Left ventricle myocardium inferior (tissue), 1 donor: ENCODE results near the gene E2F4. TPM values are rescaled to one million over a fixed set of nuclear protein-coding genes. Genes with fewer than 3 reads are reported as not detected.
A peak's percentile ranks its signal among the peaks of the same experiment; 100 is the strongest.

ENCODE experiments used
- DNase-seq: peaks from one replicate; pipeline ENCODE4 v3.0.0-alpha.2; 2020
- H3K27ac ChIP-seq: fragments of 200-600 bp; replicated peaks from 2 replicates; pipeline ENCODE4 v1.8.0; 2021
- H3K27me3 ChIP-seq: fragments of 200-600 bp; 2 replicates; pipeline ENCODE4 v1.8.0; 2021; ENCODE audit warnings: low read depth
- H3K36me3 ChIP-seq: fragments of 200-600 bp; 2 replicates; pipeline ENCODE4 v1.8.0; 2021
- H3K4me1 ChIP-seq: fragments of 200-600 bp; 2 replicates; pipeline ENCODE4 v1.8.0; 2021
- H3K4me3 ChIP-seq: fragments of 200-600 bp; 2 replicates; pipeline ENCODE4 v1.8.0; 2021; ENCODE audit warnings: mild to moderate bottlenecking, moderate library complexity
- H3K9me3 ChIP-seq: fragments of 200-600 bp; replicated peaks from 2 replicates; pipeline ENCODE4 v1.8.0; 2021
- intact Hi-C: fragments of 100-400 bp; cut with micrococcal nuclease; formaldehyde crosslinking; loops from one replicate; pipeline ENCODE4 v1.11.0; 2022
- total RNA-seq: library from RNA; stranded (reverse); fragmentation: NEBNext Ultra II Directional; extraction: Animal tissue kit (Norgen Biotek cat#: 25700); gene quantifications from one replicate; pipeline ENCODE4 v1.2.1, GENCODE V29; 2021
- TF ChIP-seq, protein P1 (sequence below): fragments of 200-600 bp; IDR thresholded peaks from 2 replicates; pipeline ENCODE4 v1.8.0; 2021; ENCODE audit warnings: antibody characterized with exemption, mild to moderate bottlenecking, borderline replicate concordance
- donor health status: DM: no; HTN: yes; CAD: no; lungs with severe emphysema.

The E2F4 gene
- total RNA-seq, 1 donor from 2014 or later: 35.9 TPM

DNA sequence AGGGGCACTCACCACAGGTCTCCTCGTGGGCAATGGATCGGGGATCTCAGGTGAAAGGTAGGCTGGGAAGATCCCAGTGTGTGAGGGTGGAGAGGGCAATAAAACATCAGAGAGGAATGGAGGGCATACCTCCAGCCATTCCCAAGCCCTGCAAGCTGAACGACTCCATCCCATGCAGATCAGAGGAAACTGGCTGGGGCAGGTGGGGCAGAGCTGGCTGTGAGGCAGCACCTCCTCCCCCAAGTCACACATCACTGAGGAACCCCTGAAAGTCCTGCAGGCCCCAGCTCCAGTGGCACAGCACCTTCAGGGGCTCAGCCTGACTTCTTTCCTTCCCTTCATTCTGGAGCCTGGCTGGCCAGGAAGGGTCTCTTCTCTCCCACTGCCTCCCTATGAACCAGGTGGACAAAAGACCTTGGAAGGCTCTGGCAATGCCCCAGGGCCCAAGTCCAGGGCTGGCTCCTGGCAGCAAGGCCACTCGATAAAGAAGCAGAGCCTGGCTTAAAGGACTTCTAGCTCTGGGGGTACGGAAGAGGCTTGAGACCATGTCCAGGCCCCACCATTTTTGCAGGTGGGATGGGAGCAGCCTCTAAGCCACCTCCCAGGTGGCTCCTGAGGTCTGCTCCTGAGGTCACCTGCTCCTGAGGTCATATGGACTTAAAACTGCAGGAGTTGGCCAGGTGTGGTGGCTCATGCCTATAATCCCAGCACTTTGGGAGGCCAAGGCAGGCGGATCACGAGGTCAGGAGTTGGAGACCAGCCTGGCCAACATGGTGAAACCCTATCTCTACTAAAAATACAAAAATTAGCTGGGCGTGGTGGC lies 21.5 kb downstream of the E2F4 start:
- intact Hi-C loops: no loop called here
- Histone ChIP-seq H3K4me3 (no peak overlapping the region), H3K27ac (no peak overlapping the region), H3K4me1 (peaks cover 46% of the 10 kb centered on the region), H3K9me3 (no peaks in the 10 kb centered on the region), H3K36me3 (no peaks in the 10 kb centered on the region), H3K27me3 (no peaks in the 10 kb centered on the region)
- TF ChIP-seq, protein P1, sequence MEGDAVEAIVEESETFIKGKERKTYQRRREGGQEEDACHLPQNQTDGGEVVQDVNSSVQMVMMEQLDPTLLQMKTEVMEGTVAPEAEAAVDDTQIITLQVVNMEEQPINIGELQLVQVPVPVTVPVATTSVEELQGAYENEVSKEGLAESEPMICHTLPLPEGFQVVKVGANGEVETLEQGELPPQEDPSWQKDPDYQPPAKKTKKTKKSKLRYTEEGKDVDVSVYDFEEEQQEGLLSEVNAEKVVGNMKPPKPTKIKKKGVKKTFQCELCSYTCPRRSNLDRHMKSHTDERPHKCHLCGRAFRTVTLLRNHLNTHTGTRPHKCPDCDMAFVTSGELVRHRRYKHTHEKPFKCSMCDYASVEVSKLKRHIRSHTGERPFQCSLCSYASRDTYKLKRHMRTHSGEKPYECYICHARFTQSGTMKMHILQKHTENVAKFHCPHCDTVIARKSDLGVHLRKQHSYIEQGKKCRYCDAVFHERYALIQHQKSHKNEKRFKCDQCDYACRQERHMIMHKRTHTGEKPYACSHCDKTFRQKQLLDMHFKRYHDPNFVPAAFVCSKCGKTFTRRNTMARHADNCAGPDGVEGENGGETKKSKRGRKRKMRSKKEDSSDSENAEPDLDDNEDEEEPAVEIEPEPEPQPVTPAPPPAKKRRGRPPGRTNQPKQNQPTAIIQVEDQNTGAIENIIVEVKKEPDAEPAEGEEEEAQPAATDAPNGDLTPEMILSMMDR: no peak
- no peak for DNase-seq

DNA sequence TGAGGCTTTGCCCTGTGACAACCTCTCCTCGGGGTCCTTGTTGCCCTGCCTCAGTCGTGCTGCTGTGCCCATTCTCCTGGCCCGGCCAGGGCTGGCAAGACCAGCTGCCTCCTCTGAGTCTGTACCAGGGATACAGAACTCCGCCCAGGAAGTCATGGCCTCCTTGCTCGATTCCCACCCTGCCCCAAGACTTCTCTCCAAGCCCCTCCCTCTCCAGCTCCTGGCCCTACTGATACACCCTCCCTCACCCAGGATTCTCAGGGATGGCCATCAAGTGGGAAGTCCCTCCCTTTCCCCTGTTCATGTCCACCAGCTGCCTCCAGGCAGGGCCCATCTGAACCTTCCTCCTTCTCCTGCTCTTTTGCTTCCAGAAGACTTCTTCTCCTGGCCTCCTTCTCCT lies 23.8 kb downstream of the E2F4 start:
- no peaks in the 10 kb centered on the region for H3K36me3 ChIP-seq
- TF ChIP-seq, protein P1: no peak
- H3K9me3 ChIP-seq: no peaks in the 10 kb centered on the region
- H3K27me3 ChIP-seq: no peaks in the 10 kb centered on the region
- no peak for DNase-seq
- H3K27ac ChIP-seq: no peak overlapping the region
- H3K4me1 ChIP-seq: peaks cover 46% of the 10 kb centered on the region
- no peak overlapping the region for H3K4me3 ChIP-seq
- intact Hi-C loops: no loop called here

DNA sequence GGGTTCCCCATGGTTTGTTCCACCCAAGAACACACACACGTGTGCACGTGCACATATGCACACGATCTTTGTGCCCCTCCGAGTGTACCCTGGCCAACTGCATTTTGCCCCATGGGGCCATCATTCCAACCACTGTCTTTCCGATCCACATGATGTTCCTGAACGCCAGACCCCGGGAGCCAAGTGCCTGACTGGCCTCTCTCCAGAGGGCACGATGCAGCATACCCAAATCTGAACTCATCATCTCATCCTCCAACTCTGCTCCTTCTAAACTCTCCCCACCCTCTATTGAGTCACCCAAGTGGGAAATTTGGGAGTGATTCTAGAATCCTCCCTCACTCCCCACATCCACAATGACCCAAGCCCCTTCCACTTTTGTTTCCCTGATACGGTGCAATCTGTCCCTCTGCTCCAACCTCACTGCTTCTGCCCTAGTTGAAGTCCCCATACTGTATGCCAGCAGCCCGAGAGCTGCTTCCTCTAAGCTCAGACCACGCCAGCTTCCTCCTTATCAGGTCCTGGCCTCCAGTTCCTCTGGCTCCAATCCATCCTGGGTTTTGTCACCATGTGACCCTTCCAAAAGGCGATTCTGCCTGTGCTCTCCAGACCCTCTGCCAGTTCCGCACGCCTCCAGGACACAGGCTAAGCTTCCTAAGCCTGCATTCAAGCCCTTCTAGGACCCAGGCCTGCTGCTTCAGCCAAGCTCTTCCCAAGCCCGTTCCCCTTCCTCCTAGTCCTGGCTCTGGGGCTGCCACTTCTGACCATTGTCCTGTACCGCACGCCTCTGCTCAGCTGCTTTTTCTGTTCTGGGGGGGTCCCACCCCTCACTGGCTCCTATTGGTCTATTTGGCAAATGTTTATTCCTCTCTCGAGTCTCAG lies 24.9 kb downstream of the E2F4 start:
- no peaks in the 10 kb centered on the region for H3K27me3 ChIP-seq
- H3K4me1 ChIP-seq: peaks cover 46% of the 10 kb centered on the region
- H3K9me3 ChIP-seq: no peaks in the 10 kb centered on the region
- intact Hi-C loops: no loop called here
- peak; percentile 68 for DNase-seq
- H3K4me3 ChIP-seq: peak overlapping the region; percentile 32
- peak overlapping the region; percentile 84 for H3K27ac ChIP-seq
- H3K36me3 ChIP-seq: no peaks in the 10 kb centered on the region
- TF ChIP-seq, protein P1: no peak

DNA sequence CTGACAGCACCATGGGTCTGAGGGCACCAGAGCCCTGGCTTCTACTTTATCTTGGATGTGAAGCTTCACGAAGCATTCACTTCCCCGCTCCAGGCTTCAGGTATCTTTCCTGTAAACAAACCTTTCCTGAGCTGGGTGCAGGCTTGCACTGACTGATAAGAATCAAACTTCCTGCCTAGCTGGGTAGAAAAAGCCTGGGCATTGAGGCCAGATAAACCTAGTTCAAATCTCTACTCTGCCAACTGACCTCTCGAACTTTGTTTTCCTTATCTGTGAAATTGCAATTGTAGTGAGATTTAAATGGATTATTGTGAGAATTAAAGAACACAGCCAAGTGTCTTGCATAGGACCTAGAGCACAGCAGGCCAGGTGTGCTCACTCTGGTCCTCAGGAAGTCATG lies 32.0 kb downstream of the E2F4 start:
- peaks cover 38% of the 10 kb centered on the region for H3K4me1 ChIP-seq
- DNase-seq: no peak
- no peaks in the 10 kb centered on the region for H3K9me3 ChIP-seq
- H3K36me3 ChIP-seq: peaks cover 11% of the 10 kb centered on the region
- intact Hi-C loops: no loop called here
- TF ChIP-seq, protein P1: no peak
- H3K27ac ChIP-seq: no peak overlapping the region
- H3K4me3 ChIP-seq: no peak overlapping the region
- no peaks in the 10 kb centered on the region for H3K27me3 ChIP-seq

DNA sequence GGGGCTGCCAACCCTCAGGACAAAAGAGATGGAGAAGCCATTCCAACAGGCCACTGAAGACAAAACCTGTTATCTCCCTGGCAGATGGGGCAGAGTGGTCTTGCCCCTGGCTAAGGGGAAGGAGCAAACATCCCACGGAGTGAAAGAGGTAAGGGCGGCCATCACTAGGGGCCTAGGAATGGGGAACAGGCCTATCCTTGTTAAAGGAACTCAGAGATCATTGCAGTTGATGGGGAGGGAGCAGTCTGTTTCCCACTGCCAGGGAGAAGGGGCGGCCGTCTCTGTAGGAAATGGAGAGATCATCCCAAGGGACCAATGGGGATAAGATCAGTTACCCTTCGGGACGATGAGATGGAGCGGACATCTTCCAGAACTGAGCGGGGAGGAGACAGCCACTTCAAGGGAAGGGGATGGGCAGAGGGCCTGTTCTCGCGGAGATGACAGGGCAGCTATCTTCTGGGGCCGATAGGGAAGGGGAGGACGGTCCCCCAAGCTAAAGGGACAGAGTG lies 34.4 kb downstream of the E2F4 start:
- DNase-seq: no peak
- TF ChIP-seq, protein P1: no peak
- H3K27me3 ChIP-seq: no peaks in the 10 kb centered on the region
- H3K27ac ChIP-seq: peak overlapping the region; percentile 94
- intact Hi-C loops: no loop called here
- H3K9me3 ChIP-seq: no peaks in the 10 kb centered on the region
- H3K36me3 ChIP-seq: peaks cover 34% of the 10 kb centered on the region
- peaks cover 38% of the 10 kb centered on the region for H3K4me1 ChIP-seq
- peak overlapping the region; percentile 99 for H3K4me3 ChIP-seq
